ENCODE measurements around the gene DLGAP1.

DNA sequence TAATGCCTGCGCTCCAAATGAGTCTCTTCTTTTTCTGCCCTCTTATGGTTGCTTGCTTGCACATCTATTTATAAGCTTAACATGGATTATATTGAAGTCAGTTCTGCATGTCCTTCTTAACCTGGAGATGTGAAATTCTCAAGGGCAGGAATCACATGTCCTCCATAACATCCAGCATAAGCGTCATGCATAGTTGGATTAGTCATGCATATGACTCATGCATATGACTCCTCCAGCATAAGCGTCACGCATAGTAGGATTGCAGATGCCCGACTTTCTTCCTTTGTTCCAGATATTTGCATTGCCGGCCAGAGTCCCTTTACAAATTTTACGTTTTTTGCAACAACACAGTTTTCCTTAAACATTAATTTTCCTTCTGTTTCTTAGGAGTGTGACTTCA is 696.6 kb downstream of the DLGAP1 start:
- no peak for TF ChIP-seq POLR2A (IDR thresholded peaks at IDR 0.05; ENCODE audit: low read depth, low read length)
- TF ChIP-seq MXI1 (IDR thresholded peaks at IDR 0.05; ENCODE audit: borderline replicate concordance, low read depth, low read length), result no peak
- no peak for TF ChIP-seq CTCF (conservative IDR thresholded peaks at IDR 0.05; ENCODE audit: low read depth, low read length)
- no peak for TF ChIP-seq RCOR1 (IDR thresholded peaks at IDR 0.05; ENCODE audit: insufficient replicate concordance, low read length)
